ENCODE data around the gene MYO5A. TPM values are rescaled to one million over a fixed set of nuclear protein-coding genes. Genes with fewer than 3 reads are reported as not detected.
A peak's percentile ranks its signal among the peaks of the same experiment; 100 is the strongest.

Gene MYO5A
- total RNA-seq, 2 experiments from 2014 or later = 31.8 to 42.0 TPM

- Histone ChIP-seq H3K9me3 (ENCODE audit: low read length) (peaks cover 15% of the 10 kb centered on the region; the same call in 1 of the 2 replicates), H3K4me2 (ENCODE audit: low read length) (peak overlapping the region; percentile 65), H4K20me1 (ENCODE audit: insufficient read depth, low read length) (no peaks in the 10 kb centered on the region), H3K79me2 (ENCODE audit: insufficient read depth, low read depth, low read length) (peaks cover 69% of the 10 kb centered on the region), H3K9me2 (ENCODE audit: insufficient read depth, low read length) (no peaks in the 10 kb centered on the region), H2AFZ (ENCODE audit: low read length) (no peak overlapping the region; the same call in 1 of the 2 replicates), H3K27ac (ENCODE audit: low read depth, low read length, poor library complexity, severe bottlenecking) (peak overlapping the region; percentile 81), H3K36me3 (ENCODE audit: insufficient read depth, low read length) (peaks cover 8% of the 10 kb centered on the region), H3K4me1 (ENCODE audit: insufficient read depth, low read length, poor library complexity, severe bottlenecking) (peaks cover 56% of the 10 kb centered on the region), H3K4me3 (ENCODE audit: low read depth, low read length, poor library complexity, severe bottlenecking) (peak overlapping the region; percentile 23)
- intact Hi-C loops (cut with micrococcal nuclease; ENCODE audit: unreplicated experiment) = loop anchor here (1.0 to 5.0 kb wide), 6 partner anchors 15 to 266 kb away; partner anchors contain the start of gene MYO5A
- DNase-seq (ENCODE audit: low spot score) = peak; percentile 40
- TF ChIP-seq CTCF (conservative IDR thresholded peaks at IDR 0.05; ENCODE audit: low read length) (no peak), EZH2phosphoT487 (IDR thresholded peaks at IDR 0.05; ENCODE audit: borderline replicate concordance, low read depth, low read length) (no peak)
- ChIA-PET CTCF (ENCODE audit: unreplicated experiment) (interaction anchor here (0.6 to 3.5 kb wide), 5 partner anchors 13 to 314 kb away, joined by 3 to 24 read pairs (median 5); no protein-coding TSS in a partner anchor), POLR2A (interaction anchor here (1.1 to 4.1 kb wide), 8 partner anchors 13 to 211 kb away, joined by 3 to 34 read pairs (median 4); no protein-coding TSS in a partner anchor)
- BruUV-seq (replicated peaks) = no TSS peak
Measured at GRCh38 chr15:52466716-52467115, 62.0 kb downstream of the MYO5A start.

- peak overlapping the region; percentile 51 for H3K4me3 ChIP-seq (ENCODE audit: low read depth, low read length, poor library complexity, severe bottlenecking)
- BruUV-seq (replicated peaks) = no TSS peak
- CTCF ChIA-PET (ENCODE audit: unreplicated experiment) = interaction anchor here (0.6 to 3.5 kb wide), 5 partner anchors 13 to 315 kb away, joined by 3 to 24 read pairs (median 5); no protein-coding TSS in a partner anchor
- peaks cover 8% of the 10 kb centered on the region for H3K36me3 ChIP-seq (ENCODE audit: insufficient read depth, low read length)
- no peak for TF ChIP-seq EZH2phosphoT487 (IDR thresholded peaks at IDR 0.05; ENCODE audit: borderline replicate concordance, low read depth, low read length)
- TF ChIP-seq CTCF (conservative IDR thresholded peaks at IDR 0.05; ENCODE audit: low read length) = peak; percentile 78
- H3K9me3 ChIP-seq (ENCODE audit: low read length) = peaks cover 15% of the 10 kb centered on the region; the same call in 1 of the 2 replicates
- H3K4me1 ChIP-seq (ENCODE audit: insufficient read depth, low read length, poor library complexity, severe bottlenecking) = peaks cover 53% of the 10 kb centered on the region
- POLR2A ChIA-PET = interaction anchor here (1.0 to 4.1 kb wide), 9 partner anchors 8 to 211 kb away, joined by 3 to 34 read pairs (median 4); no protein-coding TSS in a partner anchor
- intact Hi-C loops (cut with micrococcal nuclease; ENCODE audit: unreplicated experiment) = loop anchor here (1.0 to 5.0 kb wide), 6 partner anchors 15 to 266 kb away; partner anchors contain the start of gene MYO5A
- H2AFZ ChIP-seq (ENCODE audit: low read length) = peak overlapping the region; percentile 39; the same call in 1 of the 2 replicates
- H3K9me2 ChIP-seq (ENCODE audit: insufficient read depth, low read length) = no peaks in the 10 kb centered on the region
- H3K27ac ChIP-seq (ENCODE audit: low read depth, low read length, poor library complexity, severe bottlenecking) = peak overlapping the region; percentile 81
- no peaks in the 10 kb centered on the region for H4K20me1 ChIP-seq (ENCODE audit: insufficient read depth, low read length)
- peak; percentile 97 for DNase-seq (ENCODE audit: low spot score)
- peaks cover 72% of the 10 kb centered on the region for H3K79me2 ChIP-seq (ENCODE audit: insufficient read depth, low read depth, low read length)
- peak overlapping the region; percentile 82 for H3K4me2 ChIP-seq (ENCODE audit: low read length)
Measured at GRCh38 chr15:52466134-52466701, 62.5 kb downstream of the MYO5A start.
